Right lobe of liver (tissue), 4 donors: Measurements from ENCODE around the gene PDE7B.

Source experiments
- POLR2A ChIP-seq: fragments of 450-650 bp; IDR thresholded peaks from one replicate; pipeline ENCODE4 v1.6.1; 2017; ENCODE audit warnings: antibody characterized with exemption, mild to moderate bottlenecking
- TF ChIP-seq, protein P1 (sequence below), 4 donors: fragments of 200-600 bp in 3 of 4; fragments of 450-650 bp in 1 of 4; IDR thresholded peaks; one replicate each; pipeline versions ENCODE4 v1.5.1 to v1.8.0; 2016 to 2022; ENCODE audit warnings: antibody characterized with exemption in 4 of 4, mild to moderate bottlenecking in 2 of 4
- donor health status: DM: no; HTN: no; CAD: no.
- donor health status: DM: no; HTN: no; CAD: no.
- donor health status: DM: no; HTN: yes; CAD: no.

GRCh38 chr6:135906542-135906941, 55.0 kb downstream of the PDE7B start:
- TF ChIP-seq, protein P1, sequence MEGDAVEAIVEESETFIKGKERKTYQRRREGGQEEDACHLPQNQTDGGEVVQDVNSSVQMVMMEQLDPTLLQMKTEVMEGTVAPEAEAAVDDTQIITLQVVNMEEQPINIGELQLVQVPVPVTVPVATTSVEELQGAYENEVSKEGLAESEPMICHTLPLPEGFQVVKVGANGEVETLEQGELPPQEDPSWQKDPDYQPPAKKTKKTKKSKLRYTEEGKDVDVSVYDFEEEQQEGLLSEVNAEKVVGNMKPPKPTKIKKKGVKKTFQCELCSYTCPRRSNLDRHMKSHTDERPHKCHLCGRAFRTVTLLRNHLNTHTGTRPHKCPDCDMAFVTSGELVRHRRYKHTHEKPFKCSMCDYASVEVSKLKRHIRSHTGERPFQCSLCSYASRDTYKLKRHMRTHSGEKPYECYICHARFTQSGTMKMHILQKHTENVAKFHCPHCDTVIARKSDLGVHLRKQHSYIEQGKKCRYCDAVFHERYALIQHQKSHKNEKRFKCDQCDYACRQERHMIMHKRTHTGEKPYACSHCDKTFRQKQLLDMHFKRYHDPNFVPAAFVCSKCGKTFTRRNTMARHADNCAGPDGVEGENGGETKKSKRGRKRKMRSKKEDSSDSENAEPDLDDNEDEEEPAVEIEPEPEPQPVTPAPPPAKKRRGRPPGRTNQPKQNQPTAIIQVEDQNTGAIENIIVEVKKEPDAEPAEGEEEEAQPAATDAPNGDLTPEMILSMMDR (IDR thresholded peaks at IDR 0.05), result no peak
- TF ChIP-seq POLR2A, result no peak
